HEK293 (cell line): ENCODE data around the gene GNAI2.

Experiments
- CTCF ChIA-PET: fragments of 350-600 bp; formaldehyde crosslinking; extraction: SDS; loops from one replicate; lab custom pipeline; 2021; ENCODE audit warnings: antibody characterized with exemption; lab: Yijun Ruan, JAX
- POLR2A ChIA-PET: fragments of 300-600 bp; formaldehyde crosslinking; extraction: SDS; loops from one replicate; lab custom pipeline; 2020; ENCODE audit warnings: antibody characterized with exemption, inconsistent platforms; lab: Yijun Ruan, JAX
- H3K27ac ChIP-seq: fragments of 200-500 bp; sonication (Bioruptor generic); 2 replicates; pipeline ENCODE4 v1.5.1; 2014; ENCODE audit warnings: low read depth, low read length, control low read depth, inconsistent platforms; ENCODE audit errors: extremely low read depth
- H3K36me3 ChIP-seq, 2 experiments: fragments of 200-500 bp in 1 of 2; sonication (Bioruptor generic) in 1 of 2; 1 replicate in 1 of 2; 2 replicates in 1 of 2; pipeline ENCODE4 v1.5.1; 2014 to 2017; ENCODE audit warnings: inconsistent platforms in 2 of 2, low read length in 2 of 2; ENCODE audit not compliant: control insufficient read depth in 2 of 2, insufficient read depth in 1 of 2
- H3K4me1 ChIP-seq: fragments of 200-500 bp; sonication (Bioruptor generic); 2 replicates; pipeline ENCODE4 v1.5.1; 2014; ENCODE audit warnings: mild to moderate bottlenecking, low read length, inconsistent platforms; ENCODE audit not compliant: control insufficient read depth, insufficient read depth
- H3K4me3 ChIP-seq: 2 replicates; pipeline ENCODE4 v1.5.1; 2011; ENCODE audit warnings: low read depth, mild to moderate bottlenecking, control low read depth, low read length, moderate library complexity
- H3K9me3 ChIP-seq: fragments of 200-500 bp; sonication (Bioruptor generic); 2 replicates; pipeline ENCODE4 v1.5.1; 2014; ENCODE audit warnings: low read depth, low read length, inconsistent platforms; ENCODE audit not compliant: control insufficient read depth, insufficient read depth
- BCL11A ChIP-seq: fragments of 450-650 bp; formaldehyde crosslinking; IDR thresholded peaks from 2 replicates; pipeline ENCODE4 v1.5.1; 2016; ENCODE audit warnings: low read depth, missing biosample characterization, missing genetic modification characterization
- FEZF1 ChIP-seq: fragments of 450-650 bp; formaldehyde crosslinking; IDR thresholded peaks from 2 replicates; pipeline ENCODE4 v1.5.1; 2016; ENCODE audit warnings: missing biosample characterization, missing genetic modification characterization
- GLIS2 ChIP-seq: fragments of 450-650 bp; formaldehyde crosslinking; IDR thresholded peaks from 2 replicates; pipeline ENCODE4 v1.5.1; 2016; ENCODE audit warnings: missing biosample characterization, missing genetic modification characterization
- MEIS1 ChIP-seq: sonication (generic); formaldehyde crosslinking; IDR thresholded peaks from 2 replicates; pipeline ENCODE4 v1.8.1; 2022; ENCODE audit warnings: missing genetic modification reagents, mild to moderate bottlenecking, borderline replicate concordance
- MYNN ChIP-seq: fragments of 450-650 bp; formaldehyde crosslinking; IDR thresholded peaks from 2 replicates; pipeline ENCODE4 v1.5.1; 2016; ENCODE audit warnings: missing biosample characterization, missing genetic modification characterization, borderline replicate concordance
- SETDB1 ChIP-seq: IDR thresholded peaks from one replicate; pipeline ENCODE4 v1.6.1; 2017; ENCODE audit warnings: mild to moderate bottlenecking, low read length, moderate library complexity, mixed read lengths; ENCODE audit not compliant: insufficient read length
- SP2 ChIP-seq: fragments of 450-650 bp; formaldehyde crosslinking; IDR thresholded peaks from 2 replicates; pipeline ENCODE4 v1.5.1; 2016; ENCODE audit warnings: missing biosample characterization, missing genetic modification characterization
- ZIC2 ChIP-seq: fragments of 450-650 bp; formaldehyde crosslinking; IDR thresholded peaks from 2 replicates; pipeline ENCODE4 v1.5.1; 2016; ENCODE audit warnings: missing biosample characterization, missing genetic modification characterization
- ZNF133 ChIP-seq: fragments of 450-650 bp; formaldehyde crosslinking; IDR thresholded peaks from 2 replicates; pipeline ENCODE4 v1.5.1; 2016; ENCODE audit warnings: missing biosample characterization, missing genetic modification characterization
- ZNF146 ChIP-seq: fragments of 450-650 bp; formaldehyde crosslinking; IDR thresholded peaks from 2 replicates; pipeline ENCODE4 v1.5.1; 2016; ENCODE audit warnings: missing biosample characterization, missing genetic modification characterization
- ZNF214 ChIP-seq: fragments of 450-650 bp; formaldehyde crosslinking; IDR thresholded peaks from 2 replicates; pipeline ENCODE4 v1.5.1; 2017; ENCODE audit warnings: missing biosample characterization, mild to moderate bottlenecking, missing genetic modification characterization, borderline replicate concordance
- ZNF223 ChIP-seq: fragments of 450-650 bp; formaldehyde crosslinking; IDR thresholded peaks from 2 replicates; pipeline ENCODE4 v1.5.1; 2016; ENCODE audit warnings: missing biosample characterization, missing genetic modification characterization
- ZNF239 ChIP-seq: fragments of 450-650 bp; formaldehyde crosslinking; IDR thresholded peaks from 2 replicates; pipeline ENCODE4 v1.5.1; 2016; ENCODE audit warnings: missing biosample characterization, missing genetic modification characterization
- ZNF341 ChIP-seq: fragments of 450-650 bp; formaldehyde crosslinking; IDR thresholded peaks from 2 replicates; pipeline ENCODE4; 2016; ENCODE audit warnings: low read depth, missing biosample characterization, missing genetic modification characterization
- ZNF354C ChIP-seq: fragments of 450-650 bp; formaldehyde crosslinking; IDR thresholded peaks from 2 replicates; pipeline ENCODE4 v1.5.1; 2016; ENCODE audit warnings: missing biosample characterization, missing genetic modification characterization, low read depth, borderline replicate concordance
- ZNF394 ChIP-seq: fragments of 450-650 bp; formaldehyde crosslinking; IDR thresholded peaks from 2 replicates; pipeline ENCODE4 v1.5.1; 2016; ENCODE audit warnings: missing biosample characterization, missing genetic modification characterization, mild to moderate bottlenecking, moderate library complexity, borderline replicate concordance
- ZNF48 ChIP-seq: fragments of 450-650 bp; formaldehyde crosslinking; IDR thresholded peaks from 2 replicates; pipeline ENCODE4 v1.5.1; 2016; ENCODE audit warnings: missing biosample characterization, missing genetic modification characterization
- ZNF571 ChIP-seq: fragments of 450-650 bp; formaldehyde crosslinking; IDR thresholded peaks from 2 replicates; pipeline ENCODE4 v1.5.0; 2017; ENCODE audit warnings: missing biosample characterization, missing genetic modification characterization
- ZNF600 ChIP-seq: fragments of 450-650 bp; formaldehyde crosslinking; IDR thresholded peaks from 2 replicates; pipeline ENCODE4 v1.5.1; 2016; ENCODE audit warnings: missing biosample characterization, missing genetic modification characterization
- ZNF623 ChIP-seq: fragments of 450-650 bp; formaldehyde crosslinking; IDR thresholded peaks from 2 replicates; pipeline ENCODE4 v1.5.1; 2016; ENCODE audit warnings: missing biosample characterization, missing genetic modification characterization
- ZNF747 ChIP-seq: fragments of 450-650 bp; formaldehyde crosslinking; IDR thresholded peaks from 2 replicates; pipeline ENCODE4 v1.5.1; 2016; ENCODE audit warnings: missing biosample characterization, missing genetic modification characterization
- TF ChIP-seq, protein P1 (sequence below): fragments of 450-650 bp; formaldehyde crosslinking; IDR thresholded peaks from 2 replicates; pipeline ENCODE4 v1.5.1; 2017; ENCODE audit warnings: missing biosample characterization, mild to moderate bottlenecking, missing genetic modification characterization, moderate library complexity
- TF ChIP-seq, protein P2 (sequence below): fragments of 450-650 bp; formaldehyde crosslinking; IDR thresholded peaks from 2 replicates; pipeline ENCODE4 v1.5.1; 2016; ENCODE audit warnings: missing biosample characterization, missing genetic modification characterization
- TF ChIP-seq, protein P3 (sequence below): fragments of 450-650 bp; formaldehyde crosslinking; IDR thresholded peaks from 2 replicates; pipeline ENCODE4 v1.5.1; 2016; ENCODE audit warnings: missing biosample characterization, missing genetic modification characterization
- TF ChIP-seq, protein P4 (sequence below): fragments of 450-650 bp; formaldehyde crosslinking; IDR thresholded peaks from 2 replicates; pipeline ENCODE4 v1.5.1; 2017; ENCODE audit warnings: missing biosample characterization, missing genetic modification characterization

The GNAI2 gene

DNA sequence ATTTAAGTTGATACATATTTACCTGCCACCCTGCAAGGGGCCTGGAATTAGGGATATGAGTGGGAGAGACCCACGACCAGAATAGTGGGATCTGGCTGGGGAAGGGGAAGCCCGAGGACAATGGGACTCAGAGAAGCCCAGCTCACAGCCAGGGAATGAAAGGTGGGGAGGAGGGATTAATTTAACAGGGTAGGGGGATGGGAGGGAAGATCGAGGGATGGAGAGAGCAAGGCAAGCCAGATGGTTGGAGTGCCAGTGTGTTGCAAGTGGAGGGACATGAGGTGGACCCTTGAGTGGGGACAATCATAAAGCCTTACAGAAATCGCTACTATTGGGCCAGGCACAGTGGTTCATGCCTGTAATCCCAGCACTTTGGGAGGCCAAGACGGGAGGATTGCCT is 4.4 kb upstream of the GNAI2 start (continued):
- TF ChIP-seq ZNF223 (no peak), ZNF214 (tag by site-specific recombination) (no peak)

DNA sequence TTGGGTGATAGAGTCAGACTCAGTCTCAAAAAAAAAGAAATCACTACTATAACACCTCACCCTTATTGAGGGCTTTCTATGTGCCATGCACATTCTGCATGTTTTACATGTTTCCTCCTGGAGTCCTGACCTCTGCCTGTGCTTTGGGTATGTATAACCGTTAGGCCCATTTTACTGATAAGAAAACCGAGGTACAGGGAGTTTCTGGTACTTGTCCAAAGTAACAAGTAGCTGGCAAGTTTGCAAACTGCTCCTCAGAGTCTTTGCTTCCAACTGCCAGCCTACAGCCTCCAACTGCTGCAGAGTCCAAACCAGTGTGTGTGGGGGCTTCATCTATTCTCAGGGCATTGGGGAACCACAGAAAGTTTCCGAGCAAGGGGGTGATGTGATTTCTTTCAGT is 3.7 kb upstream of the GNAI2 start:
- Histone ChIP-seq H3K4me3 (no peak overlapping the region), H3K4me1 (peaks cover 5% of the 10 kb centered on the region), H3K27ac (no peak overlapping the region), H3K36me3 (no peaks in the 10 kb centered on the region), H3K9me3 (no peaks in the 10 kb centered on the region)
- TF ChIP-seq ZNF133 (tag by site-specific recombination) (no peak), ZNF239 (tag by site-specific recombination) (no peak), ZNF571 (no peak), ZNF600 (no peak), ZNF146 (tag by site-specific recombination) (no peak), BCL11A (tag by site-specific recombination) (no peak), ZNF623 (tag by site-specific recombination) (no peak), ZNF747 (tag by site-specific recombination) (no peak), SETDB1 (no peak), ZNF354C (tag by site-specific recombination) (no peak)
- TF ChIP-seq, protein P1, sequence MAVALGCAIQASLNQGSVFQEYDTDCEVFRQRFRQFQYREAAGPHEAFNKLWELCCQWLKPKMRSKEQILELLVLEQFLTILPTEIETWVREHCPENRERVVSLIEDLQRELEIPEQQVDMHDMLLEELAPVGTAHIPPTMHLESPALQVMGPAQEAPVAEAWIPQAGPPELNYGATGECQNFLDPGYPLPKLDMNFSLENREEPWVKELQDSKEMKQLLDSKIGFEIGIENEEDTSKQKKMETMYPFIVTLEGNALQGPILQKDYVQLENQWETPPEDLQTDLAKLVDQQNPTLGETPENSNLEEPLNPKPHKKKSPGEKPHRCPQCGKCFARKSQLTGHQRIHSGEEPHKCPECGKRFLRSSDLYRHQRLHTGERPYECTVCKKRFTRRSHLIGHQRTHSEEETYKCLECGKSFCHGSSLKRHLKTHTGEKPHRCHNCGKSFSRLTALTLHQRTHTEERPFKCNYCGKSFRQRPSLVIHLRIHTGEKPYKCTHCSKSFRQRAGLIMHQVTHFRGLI (tag by site-specific recombination) = no peak
- TF ChIP-seq, protein P2, sequence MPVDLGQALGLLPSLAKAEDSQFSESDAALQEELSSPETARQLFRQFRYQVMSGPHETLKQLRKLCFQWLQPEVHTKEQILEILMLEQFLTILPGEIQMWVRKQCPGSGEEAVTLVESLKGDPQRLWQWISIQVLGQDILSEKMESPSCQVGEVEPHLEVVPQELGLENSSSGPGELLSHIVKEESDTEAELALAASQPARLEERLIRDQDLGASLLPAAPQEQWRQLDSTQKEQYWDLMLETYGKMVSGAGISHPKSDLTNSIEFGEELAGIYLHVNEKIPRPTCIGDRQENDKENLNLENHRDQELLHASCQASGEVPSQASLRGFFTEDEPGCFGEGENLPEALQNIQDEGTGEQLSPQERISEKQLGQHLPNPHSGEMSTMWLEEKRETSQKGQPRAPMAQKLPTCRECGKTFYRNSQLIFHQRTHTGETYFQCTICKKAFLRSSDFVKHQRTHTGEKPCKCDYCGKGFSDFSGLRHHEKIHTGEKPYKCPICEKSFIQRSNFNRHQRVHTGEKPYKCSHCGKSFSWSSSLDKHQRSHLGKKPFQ (tag by site-specific recombination) = no peak
- TF ChIP-seq, protein P3, sequence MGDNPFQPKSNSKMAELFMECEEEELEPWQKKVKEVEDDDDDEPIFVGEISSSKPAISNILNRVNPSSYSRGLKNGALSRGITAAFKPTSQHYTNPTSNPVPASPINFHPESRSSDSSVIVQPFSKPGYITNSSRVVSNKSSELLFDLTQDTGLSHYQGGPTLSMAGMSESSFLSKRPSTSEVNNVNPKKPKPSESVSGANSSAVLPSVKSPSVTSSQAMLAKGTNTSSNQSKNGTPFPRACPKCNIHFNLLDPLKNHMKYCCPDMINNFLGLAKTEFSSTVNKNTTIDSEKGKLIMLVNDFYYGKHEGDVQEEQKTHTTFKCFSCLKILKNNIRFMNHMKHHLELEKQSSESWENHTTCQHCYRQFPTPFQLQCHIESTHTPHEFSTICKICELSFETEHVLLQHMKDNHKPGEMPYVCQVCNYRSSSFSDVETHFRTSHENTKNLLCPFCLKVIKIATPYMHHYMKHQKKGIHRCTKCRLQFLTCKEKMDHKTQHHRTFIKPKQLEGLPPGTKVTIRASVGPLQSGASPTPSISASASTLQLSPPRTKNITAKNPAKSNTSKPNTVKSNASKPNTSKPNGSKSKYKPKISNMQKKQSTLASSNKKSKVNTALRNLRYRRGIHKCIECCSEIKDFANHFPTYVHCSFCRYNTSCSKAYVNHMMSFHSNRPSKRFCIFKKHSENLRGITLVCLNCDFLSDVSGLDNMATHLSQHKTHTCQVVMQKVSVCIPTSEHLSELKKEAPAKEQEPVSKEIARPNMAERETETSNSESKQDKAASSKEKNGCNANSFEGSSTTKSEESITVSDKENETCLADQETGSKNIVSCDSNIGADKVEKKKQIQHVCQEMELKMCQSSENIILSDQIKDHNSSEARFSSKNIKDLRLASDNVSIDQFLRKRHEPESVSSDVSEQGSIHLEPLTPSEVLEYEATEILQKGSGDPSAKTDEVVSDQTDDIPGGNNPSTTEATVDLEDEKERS = no peak
- TF ChIP-seq, protein P4, sequence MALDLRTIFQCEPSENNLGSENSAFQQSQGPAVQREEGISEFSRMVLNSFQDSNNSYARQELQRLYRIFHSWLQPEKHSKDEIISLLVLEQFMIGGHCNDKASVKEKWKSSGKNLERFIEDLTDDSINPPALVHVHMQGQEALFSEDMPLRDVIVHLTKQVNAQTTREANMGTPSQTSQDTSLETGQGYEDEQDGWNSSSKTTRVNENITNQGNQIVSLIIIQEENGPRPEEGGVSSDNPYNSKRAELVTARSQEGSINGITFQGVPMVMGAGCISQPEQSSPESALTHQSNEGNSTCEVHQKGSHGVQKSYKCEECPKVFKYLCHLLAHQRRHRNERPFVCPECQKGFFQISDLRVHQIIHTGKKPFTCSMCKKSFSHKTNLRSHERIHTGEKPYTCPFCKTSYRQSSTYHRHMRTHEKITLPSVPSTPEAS (tag by site-specific recombination) = no peak
- ChIA-PET POLR2A (interaction anchor here (0.5 to 2.0 kb wide), 2 partner anchors 96 to 1077 kb away, joined by 4 to 9 read pairs; partner anchors contain the start of gene TUSC2), CTCF (interaction anchor here (1.8 kb wide), 1 partner anchor 14 kb away, joined by 8 read pairs; no protein-coding TSS in a partner anchor)

DNA sequence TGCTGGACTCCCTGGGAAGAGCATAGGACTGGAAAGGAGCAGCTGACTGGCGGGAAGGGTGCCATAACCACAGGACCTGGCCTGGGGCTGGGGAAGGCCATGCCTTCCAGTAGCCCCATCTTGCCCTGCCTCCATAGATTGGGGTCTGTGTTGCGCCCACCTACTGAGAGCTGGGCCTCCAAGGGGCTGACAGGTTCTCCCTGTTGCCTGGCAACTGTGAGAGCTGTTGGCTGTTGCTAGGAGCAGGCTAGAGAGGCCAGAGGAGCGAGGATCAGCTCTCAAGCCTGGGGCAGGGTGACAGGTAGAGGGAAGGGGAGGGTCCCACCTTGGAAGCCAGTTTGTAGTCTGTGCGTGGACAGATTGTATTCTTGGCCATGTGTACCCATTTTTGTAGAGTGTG is 2.8 kb upstream of the GNAI2 start:
- no peak overlapping the region for H3K27ac ChIP-seq
- CTCF ChIA-PET = interaction anchor here (0.5 to 1.8 kb wide), 5 partner anchors 13 to 39 kb away, joined by 3 to 8 read pairs (median 5); no protein-coding TSS in a partner anchor
- H3K9me3 ChIP-seq = no peaks in the 10 kb centered on the region
- H3K36me3 ChIP-seq = no peaks in the 10 kb centered on the region
- H3K4me3 ChIP-seq = no peak overlapping the region
- peak; percentile 57; the same call in 1 of the 2 replicates for TF ChIP-seq ZNF394 (tag by site-specific recombination)
- no peak for TF ChIP-seq MEIS1 (CRISPR knock-in tag)
- no peak for TF ChIP-seq ZNF48 (tag by site-specific recombination)
- peak; percentile 43 for TF ChIP-seq FEZF1
- TF ChIP-seq MYNN = peak; percentile 73; the same call in 1 of the 2 replicates
- peak; percentile 78 for TF ChIP-seq ZNF341 (tag by site-specific recombination)
- peak; percentile 62 for TF ChIP-seq ZIC2 (tag by site-specific recombination)
- TF ChIP-seq SP2 (tag by site-specific recombination) = 0 out of 2 replicates have a peak, but pooled peaks have one; percentile 6
- TF ChIP-seq GLIS2 (tag by site-specific recombination) = peak; percentile 39; the same call in 1 of the 2 replicates
- H3K4me1 ChIP-seq = peaks cover 7% of the 10 kb centered on the region
- POLR2A ChIA-PET = interaction anchor here (0.7 to 2.0 kb wide), 2 partner anchors 95 to 124 kb away, joined by 3 to 9 read pairs; partner anchors contain the start of gene TUSC2
